GM10248 (cell line): ENCODE measurements around the gene JARID2.

ENCODE experiments used
- CTCF ChIA-PET: fragments of 300-600 bp; sonication (Branson Sonifier 250); formaldehyde crosslinking; extraction: SDS; loops from one replicate; lab custom pipeline; 2021; ENCODE audit warnings: antibody characterized with exemption; lab: Yijun Ruan, JAX
- POLR2A ChIA-PET: fragments of 350-650 bp; sonication (Branson Sonifier 250); formaldehyde crosslinking; extraction: SDS; loops from one replicate; lab custom pipeline; 2020; ENCODE audit warnings: antibody characterized with exemption; lab: Yijun Ruan, JAX
- DNase-seq: peaks from one replicate; pipeline ENCODE4 v3.0.0; 2012; ENCODE audit errors: extremely low spot score
- CTCF ChIP-seq: IDR thresholded peaks from 2 replicates; pipeline ENCODE4 v1.5.1; 2012; ENCODE audit warnings: mild to moderate bottlenecking, low read depth; ENCODE audit errors: extremely low read depth, missing control alignments, control extremely low read depth

Gene JARID2

GRCh38 chr6:15484140-15484539, 238.3 kb downstream of the JARID2 start:
- no peak for TF ChIP-seq CTCF
- no peak for DNase-seq
- ChIA-PET CTCF (no interaction called here), POLR2A (no interaction called here)

DNA sequence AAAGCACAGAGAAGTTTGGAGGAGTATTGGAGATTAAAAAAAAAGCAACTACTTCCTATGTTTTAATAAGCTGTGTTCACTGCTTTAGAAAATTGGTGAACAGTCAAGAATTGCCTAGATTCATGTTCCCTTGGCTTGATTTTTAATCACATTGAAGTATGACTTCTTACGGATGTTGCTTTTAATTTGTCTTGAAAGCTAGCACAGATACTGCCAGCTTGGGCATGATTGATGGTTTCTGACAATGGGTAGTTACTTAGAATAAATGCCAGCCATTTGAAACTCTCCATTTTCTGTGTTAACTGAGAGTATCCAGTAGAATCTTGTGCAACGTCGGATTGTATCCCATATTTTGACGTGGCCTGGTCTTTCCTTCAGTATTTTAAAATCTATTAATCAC, 239.0 kb downstream of the JARID2 start:
- no peak for DNase-seq
- TF ChIP-seq CTCF: no peak
- CTCF ChIA-PET: no interaction called here
- POLR2A ChIA-PET: no interaction called here

DNA sequence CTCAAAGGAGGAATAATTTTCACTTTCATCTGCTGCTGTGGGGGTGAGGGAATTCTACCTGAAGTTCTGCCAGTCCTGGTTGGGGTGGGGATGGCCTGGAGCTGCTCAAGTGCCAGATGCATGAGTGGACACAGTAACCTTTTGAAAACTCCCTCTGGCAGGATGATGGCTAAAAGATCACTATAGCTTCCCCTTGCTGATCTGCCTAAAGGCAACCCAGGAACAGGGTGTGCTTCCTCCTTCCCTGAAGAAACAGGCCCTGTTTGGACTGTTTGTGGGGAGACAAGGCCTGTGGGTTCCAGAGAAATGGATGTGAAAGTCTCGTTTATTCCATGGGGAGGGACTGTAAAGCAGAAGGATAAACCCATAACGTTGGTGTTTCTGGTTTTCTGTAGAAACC, 240.1 kb downstream of the JARID2 start:
- ChIA-PET POLR2A (interaction anchor here (0.6 kb wide), 1 partner anchor 271 kb away, joined by 3 read pairs; no protein-coding TSS in a partner anchor), CTCF (no interaction called here)
- TF ChIP-seq CTCF: no peak
- DNase-seq: no peak

DNA sequence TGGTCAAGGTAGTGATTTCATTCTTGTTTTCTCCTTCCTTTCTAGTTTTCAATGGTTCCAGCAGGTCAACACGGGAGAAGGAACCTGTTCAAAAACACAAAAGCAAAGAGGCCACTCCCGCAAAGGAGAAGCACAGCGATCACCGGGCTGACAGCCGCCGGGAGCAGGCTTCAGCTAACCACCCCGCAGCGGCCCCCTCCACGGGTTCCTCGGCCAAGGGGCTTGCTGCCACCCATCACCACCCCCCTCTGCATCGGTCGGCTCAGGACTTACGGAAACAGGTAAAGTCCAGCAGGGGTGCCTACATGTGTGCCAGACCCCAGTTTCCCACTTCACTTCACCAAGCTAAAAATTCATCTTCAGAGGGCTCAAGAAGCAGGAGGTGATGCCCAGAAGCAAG, 241.4 kb downstream of the JARID2 start:
- TF ChIP-seq CTCF: no peak
- no peak for DNase-seq
- ChIA-PET POLR2A (no interaction called here), CTCF (interaction anchor here (1.7 kb wide), 1 partner anchor 10 kb away, joined by 3 read pairs; no protein-coding TSS in a partner anchor)

DNA sequence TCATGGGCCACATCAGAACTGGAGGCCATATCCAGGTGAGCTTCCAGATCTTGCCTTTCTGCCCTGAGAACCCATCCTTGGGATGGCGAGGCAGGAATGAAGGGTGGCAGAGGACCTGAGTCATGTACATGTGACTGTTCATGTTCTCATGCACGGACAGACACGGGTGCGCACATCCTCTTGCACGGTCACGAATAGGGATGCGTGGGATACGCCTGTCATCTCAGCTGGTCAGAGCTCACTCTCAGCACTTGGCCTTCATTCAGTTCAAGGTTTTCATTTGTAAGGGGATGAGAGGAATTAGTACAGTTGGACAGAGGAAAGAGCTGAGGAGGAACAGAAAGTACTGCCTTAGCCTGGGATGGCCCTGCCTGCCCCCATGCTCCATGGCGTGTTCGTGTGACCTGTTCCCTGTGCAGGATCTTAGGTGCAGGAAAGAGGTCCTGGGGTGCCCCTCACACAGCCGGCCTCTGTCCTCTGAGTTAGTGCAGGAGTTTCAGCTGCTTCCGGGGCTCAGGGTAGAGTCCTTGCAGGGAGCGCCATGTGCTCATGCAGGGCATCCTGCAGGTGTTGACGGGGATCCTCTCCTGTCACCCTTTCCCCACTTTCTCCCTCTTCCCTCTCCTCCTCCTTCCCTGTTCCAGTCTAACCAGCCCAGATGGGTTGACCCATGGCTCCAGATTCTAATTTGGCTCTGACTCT, 243.5 kb downstream of the JARID2 start:
- TF ChIP-seq CTCF: no peak
- POLR2A ChIA-PET: no interaction called here
- no peak for DNase-seq
- CTCF ChIA-PET: interaction anchor here (1.0 to 2.1 kb wide), 5 partner anchors 14 to 134 kb away, joined by 3 to 7 read pairs (median 5); no protein-coding TSS in a partner anchor

DNA sequence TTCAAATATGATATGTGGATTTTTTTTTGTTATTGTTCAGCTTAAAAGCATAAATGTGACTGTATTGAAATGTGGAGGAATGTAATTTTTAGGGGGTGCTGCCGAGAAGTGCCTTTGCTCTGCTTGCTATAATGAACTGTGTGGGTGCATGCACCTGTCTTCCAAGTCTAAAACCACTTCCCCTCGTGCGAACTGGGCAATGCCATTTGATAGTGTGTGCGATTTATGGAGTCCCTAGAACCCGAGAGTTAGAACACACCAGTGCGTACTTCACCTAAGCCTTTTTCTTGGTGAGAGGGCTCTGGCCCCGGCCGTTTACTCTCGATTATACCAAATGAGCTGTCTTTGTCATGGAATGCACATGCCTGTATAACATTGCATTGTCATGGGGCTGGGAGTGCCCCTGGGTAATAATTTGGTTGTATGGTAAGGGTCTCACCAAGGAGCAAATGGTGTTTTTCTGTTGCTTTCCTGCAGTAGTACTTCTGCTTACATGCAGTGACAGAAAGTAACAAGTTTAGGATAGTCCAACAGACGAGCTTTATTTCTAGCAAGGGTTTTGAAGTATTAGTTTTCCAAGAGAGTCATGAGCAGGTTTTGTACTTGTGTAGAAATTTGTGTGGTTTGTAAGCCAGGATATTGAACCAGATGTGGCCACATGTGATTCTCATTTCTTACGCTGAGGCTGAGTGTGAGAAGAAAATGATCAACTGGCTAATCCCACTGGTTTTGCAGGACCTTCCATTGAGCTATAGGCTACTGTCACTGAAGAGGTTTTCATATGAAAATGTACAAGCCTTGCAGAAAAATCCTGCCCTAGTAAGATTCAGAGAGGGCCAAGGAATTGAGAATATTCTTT, 244.6 kb downstream of the JARID2 start:
- POLR2A ChIA-PET: no interaction called here
- CTCF ChIA-PET: interaction anchor here (0.8 to 2.1 kb wide), 11 partner anchors 10 to 779 kb away, joined by 3 to 7 read pairs (median 4); no protein-coding TSS in a partner anchor
- DNase-seq: no peak
- TF ChIP-seq CTCF: no peak
